NB4 (cell line): Measurements from ENCODE around the gene ATP5MC2.

ENCODE experiments used
- MYC ChIP-seq: IDR thresholded peaks from 2 replicates; pipeline ENCODE4 v1.6.1; 2011; ENCODE audit warnings: low read depth, low read length
- POLR2A ChIP-seq: IDR thresholded peaks from 2 replicates; pipeline ENCODE4 v1.6.1; 2011; ENCODE audit warnings: mild to moderate bottlenecking; ENCODE audit not compliant: insufficient read length; ENCODE audit errors: extremely low read depth
- TF ChIP-seq, protein P1 (sequence below): IDR thresholded peaks from one replicate; pipeline ENCODE4 v1.5.1; 2012; ENCODE audit warnings: low read depth, low read length

DNA sequence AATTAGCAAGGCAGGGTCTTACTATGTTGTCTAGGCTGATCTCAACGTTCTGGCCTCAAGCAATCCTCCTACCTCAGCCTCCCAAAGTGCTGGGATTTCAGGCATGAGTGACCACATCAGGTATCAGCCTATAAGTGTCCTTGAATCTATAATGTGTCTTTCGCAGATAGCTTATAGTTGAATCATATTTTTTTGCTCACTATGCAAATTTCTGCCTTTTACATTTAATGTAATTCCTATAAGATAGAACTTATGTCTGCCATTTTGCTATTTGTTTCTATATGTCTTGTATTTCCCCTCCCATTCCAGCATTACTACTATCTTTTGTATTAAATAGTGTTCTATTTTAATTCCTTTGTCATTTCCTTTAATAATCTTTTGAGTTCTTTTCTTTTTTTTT is 39.2 kb downstream of the ATP5MC2 start:
- TF ChIP-seq, protein P1, sequence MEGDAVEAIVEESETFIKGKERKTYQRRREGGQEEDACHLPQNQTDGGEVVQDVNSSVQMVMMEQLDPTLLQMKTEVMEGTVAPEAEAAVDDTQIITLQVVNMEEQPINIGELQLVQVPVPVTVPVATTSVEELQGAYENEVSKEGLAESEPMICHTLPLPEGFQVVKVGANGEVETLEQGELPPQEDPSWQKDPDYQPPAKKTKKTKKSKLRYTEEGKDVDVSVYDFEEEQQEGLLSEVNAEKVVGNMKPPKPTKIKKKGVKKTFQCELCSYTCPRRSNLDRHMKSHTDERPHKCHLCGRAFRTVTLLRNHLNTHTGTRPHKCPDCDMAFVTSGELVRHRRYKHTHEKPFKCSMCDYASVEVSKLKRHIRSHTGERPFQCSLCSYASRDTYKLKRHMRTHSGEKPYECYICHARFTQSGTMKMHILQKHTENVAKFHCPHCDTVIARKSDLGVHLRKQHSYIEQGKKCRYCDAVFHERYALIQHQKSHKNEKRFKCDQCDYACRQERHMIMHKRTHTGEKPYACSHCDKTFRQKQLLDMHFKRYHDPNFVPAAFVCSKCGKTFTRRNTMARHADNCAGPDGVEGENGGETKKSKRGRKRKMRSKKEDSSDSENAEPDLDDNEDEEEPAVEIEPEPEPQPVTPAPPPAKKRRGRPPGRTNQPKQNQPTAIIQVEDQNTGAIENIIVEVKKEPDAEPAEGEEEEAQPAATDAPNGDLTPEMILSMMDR, result no peak
- TF ChIP-seq POLR2A, result no peak
- TF ChIP-seq MYC, result no peak
